GM19023 (cell line): ENCODE measurements around the gene LONRF2.

Source experiments
- ATAC-seq: cut with Tn5 transposase; IDR thresholded peaks from one replicate; pipeline ENCODE4 v1.9.1; 2021; ENCODE audit warnings: mild to moderate bottlenecking, moderate library complexity; ENCODE audit not compliant: unreplicated experiment

LONRF2 gene

GRCh38 chr2:100301881-100302584 is 20.3 kb downstream of the LONRF2 start:
- no peak for ATAC-seq

DNA sequence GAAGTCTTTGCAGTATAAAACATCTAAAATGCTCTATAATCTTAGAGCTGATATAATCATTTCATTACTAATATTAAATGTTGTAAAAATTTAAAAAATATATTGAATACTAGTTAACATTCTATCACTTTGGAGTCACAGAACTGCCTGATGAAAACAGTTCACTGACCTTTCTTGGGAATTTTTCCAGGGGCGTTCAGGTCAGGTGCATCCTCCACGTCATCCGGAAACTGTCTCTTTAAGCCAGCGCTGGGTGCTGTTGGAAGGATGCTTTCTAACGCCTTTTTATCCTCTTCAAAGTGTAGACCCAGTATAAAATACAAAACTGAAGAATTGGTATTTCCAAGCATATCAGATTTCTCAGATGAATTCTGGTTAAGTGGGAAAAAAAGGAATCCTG is 22.8 kb downstream of the LONRF2 start:
- ATAC-seq: no peak

GRCh38 chr2:100297511-100297910 is 24.8 kb downstream of the LONRF2 start:
- no peak for ATAC-seq

- ATAC-seq: no peak
Measured at GRCh38 chr2:100294162-100294497, 28.2 kb downstream of the LONRF2 start.

DNA sequence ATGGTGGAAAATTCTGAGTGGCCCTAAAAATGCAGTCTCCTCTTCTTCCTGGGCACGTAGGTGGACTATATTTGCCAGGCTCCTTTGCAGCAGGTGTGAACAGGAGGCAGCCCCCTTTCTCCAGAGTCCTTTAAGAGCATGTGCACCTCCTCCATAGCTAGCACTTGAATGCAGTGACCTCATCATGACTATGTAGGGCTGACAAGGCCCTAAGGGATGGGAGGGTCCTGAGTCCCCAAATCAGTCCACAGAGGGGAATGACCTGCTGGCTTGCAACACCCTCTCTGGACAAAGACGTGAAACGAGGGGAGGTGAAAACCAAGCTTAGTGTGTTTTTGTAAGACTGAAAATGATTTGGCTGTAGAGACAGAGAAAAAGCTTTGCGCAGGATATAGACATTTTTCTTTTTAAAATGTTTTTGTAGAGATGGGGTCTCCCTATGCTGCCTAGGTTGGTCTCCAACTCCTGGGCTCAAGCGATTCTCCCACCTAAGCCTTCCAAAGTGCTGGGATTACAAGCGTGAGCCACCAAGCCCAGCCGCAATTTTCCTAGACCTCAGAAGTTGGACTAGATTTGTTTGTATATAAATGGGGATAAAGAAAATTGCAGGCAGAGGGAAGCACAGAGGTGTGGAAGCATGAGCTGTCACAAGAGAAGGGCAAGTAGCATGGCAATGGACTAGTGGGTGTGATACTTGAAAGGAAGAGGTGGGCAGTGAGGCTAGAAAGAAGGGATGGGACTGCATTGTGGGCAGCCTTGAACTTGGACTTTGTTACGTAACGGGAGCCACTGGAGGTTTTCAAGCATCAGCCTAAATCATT is 28.8 kb downstream of the LONRF2 start:
- no peak for ATAC-seq

DNA sequence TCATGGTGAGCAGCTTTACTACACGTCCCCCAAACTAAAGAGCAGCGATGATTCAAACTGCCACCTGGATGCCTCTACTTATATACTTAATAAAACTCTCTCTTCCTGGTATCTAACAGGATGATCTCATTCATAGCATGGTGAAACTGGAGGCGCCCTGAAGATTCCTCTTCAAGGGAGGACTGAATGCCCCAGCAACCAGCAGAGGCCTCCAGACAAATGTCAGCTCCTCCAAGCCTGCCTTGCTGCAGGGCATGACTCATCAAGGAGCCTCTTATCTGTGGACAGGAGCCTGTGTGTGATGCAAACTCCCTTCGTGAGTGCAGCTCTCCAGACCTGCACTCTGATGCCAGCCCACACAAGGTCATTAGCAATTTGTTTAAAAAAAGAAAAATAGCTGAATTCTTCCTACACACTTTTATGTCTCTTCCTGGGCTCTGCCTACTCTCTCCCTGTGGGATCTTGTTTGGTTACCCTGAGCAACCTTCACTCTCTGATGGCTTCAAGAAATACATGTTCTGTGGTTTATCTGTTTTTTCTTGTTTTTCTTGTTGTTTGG is 30.2 kb downstream of the LONRF2 start:
- no peak for ATAC-seq

GRCh38 chr2:100291152-100291970 is 30.9 kb downstream of the LONRF2 start:
- no peak for ATAC-seq

- ATAC-seq: no peak
Measured at GRCh38 chr2:100290718-100291151, 31.6 kb downstream of the LONRF2 start.

DNA sequence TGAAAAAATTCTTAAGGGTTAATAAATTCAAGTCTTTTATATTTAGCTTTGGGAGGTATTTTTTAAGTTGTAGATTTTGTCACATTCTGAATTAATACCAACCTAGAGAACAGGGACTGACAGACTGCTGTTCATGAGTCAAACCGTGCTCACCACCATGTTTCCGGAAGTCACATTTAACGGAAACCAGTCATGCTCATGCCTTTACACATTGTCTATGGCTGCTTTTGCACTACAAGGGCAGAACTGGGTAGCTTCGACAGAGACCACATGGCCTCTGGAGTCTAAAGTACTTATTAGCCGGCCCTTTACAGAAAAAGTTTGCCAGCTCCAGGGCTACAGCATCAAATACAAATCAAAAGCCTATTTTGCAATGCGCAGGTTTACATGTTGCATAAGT is 33.3 kb downstream of the LONRF2 start:
- no peak for ATAC-seq

- ATAC-seq: no peak
Measured at GRCh38 chr2:100286318-100286717, 36.0 kb downstream of the LONRF2 start.

DNA sequence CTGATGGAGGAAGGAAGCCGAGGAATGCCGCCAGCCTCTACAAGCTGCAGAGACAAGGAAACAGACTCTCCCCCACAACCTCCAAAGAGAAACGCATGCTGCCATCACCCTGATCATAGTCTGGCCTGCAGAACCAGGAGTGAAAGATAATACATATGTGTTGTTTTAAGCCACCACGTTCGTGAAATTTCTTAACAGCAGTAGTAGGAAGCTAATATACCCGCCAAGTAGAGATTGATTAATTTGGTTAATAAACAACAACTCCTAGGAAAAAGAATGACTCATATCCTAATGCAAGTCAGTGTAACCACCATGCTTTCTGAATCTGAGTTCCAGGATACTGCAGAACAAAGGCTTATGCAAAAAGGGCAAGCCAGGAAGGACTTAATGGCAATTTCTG is 36.6 kb downstream of the LONRF2 start:
- ATAC-seq: no peak

DNA sequence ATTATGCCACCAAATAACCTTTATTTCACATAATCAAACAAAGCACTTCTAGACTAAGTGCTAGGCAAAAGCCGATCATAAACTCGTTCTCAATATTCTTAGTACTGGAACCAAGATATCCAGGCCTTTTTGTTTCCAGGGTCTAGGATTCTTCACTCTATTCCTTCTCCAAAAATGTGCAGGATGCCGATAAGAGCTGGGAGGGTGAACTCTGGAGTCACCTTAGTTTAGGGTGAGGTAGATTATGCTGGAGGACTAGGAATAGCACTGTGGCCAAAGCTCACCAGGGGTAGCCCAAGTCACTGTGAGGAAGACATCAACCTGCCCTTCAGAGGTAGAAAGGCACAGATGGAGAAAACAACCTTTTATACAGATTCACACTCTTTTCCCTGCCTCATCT is 37.3 kb downstream of the LONRF2 start:
- no peak for ATAC-seq

- no peak for ATAC-seq
Measured at GRCh38 chr2:100283724-100284501, 38.4 kb downstream of the LONRF2 start.

DNA sequence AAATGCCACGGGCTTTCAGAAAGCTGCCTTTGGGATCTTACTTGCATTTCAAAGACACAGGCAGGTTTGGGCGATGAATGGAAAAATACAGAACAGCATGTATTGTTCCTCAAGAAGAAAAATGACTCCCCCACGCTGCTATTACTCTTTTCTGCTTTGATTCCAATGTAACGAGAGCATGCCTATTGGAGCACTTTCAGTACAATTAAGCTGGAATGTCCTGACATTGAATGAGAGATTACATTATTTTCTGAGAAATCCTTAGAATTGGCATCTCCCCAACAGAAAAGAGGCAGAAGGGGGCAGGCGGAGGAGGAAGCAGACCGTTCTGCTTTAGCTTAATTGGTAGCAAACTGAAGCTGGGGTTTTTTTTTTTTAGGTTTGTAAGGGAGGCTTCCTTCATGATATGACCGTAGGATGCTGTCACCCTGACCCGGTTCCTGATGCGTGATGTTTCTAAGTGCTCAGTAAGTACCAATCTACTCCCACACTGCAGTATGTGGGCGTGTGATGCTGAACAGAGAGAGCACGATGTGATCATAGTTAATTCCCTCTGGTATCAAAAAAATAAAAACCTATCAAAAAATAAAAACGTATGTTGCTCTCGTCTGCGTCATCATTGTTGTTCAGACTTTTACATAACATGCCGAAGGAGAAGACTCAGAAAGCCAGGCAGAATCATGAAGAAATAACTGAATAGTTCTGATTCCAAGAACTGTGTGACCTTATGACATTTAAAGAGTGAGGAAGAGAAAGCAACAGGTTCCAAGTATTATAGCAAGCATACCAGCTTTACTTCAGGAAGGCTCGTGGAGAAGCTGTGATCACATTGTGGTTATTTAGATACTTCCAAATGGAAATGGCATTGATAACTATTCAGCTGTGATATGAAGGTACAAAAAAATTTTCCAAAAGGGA is 40.5 kb downstream of the LONRF2 start:
- ATAC-seq: no peak

GRCh38 chr2:100279586-100280534 is 42.4 kb downstream of the LONRF2 start:
- no peak for ATAC-seq

GRCh38 chr2:100278986-100279385 is 43.3 kb downstream of the LONRF2 start:
- no peak for ATAC-seq

GRCh38 chr2:100278501-100278900 is 43.8 kb downstream of the LONRF2 start:
- ATAC-seq: no peak

DNA sequence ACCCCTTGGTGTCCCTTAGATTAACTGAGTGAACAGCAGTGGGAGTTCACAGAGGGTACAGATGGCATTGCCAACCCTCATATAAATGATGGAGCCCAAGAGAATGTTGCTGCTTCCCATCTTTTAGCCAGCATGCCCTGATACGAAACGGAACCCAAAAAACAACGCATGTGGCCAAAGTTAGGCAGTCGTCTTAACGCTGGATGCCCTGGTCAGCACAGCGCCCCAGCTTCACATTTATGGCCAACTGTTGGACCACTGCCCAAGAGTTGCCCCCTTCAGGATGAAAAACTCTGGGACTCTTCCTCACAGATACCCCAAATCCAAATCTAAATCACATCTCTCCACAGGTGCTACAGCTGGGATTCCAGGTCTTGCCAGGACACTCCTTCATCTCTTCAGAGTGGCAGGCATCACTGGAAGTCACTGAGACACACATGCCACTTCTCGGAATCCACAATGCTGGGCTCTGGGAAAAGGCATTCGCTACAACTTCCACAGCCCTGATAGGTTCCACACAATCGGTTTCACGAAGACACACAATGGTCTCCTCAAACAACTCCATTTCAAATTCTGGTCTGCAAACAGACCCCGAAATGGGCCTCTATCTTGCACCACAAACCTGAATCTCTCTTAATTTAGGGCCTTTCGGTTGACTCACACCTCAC is 44.6 kb downstream of the LONRF2 start:
- ATAC-seq: no peak
